Transverse colon (tissue), 4 donors: Measurements from ENCODE around the gene IPO8.

Source experiments
- EP300 ChIP-seq: sonication (generic); formaldehyde crosslinking; IDR thresholded peaks from one replicate; pipeline ENCODE4 v1.6.1; 2017; ENCODE audit warnings: antibody characterized with exemption, low read depth
- POLR2A ChIP-seq: fragments of 450-650 bp; IDR thresholded peaks from one replicate; pipeline ENCODE4 v1.6.1; 2016; ENCODE audit warnings: antibody characterized with exemption, mild to moderate bottlenecking, moderate library complexity
- POLR2AphosphoS5 ChIP-seq, 3 donors: sonication (generic); formaldehyde crosslinking; IDR thresholded peaks; one replicate each; pipeline ENCODE4 v1.6.1; 2016; ENCODE audit warnings: antibody characterized with exemption in 3 of 3
- TF ChIP-seq, protein P1 (sequence below), 5 experiments: fragments of 200-600 bp in 3 of 5; fragments of 450-650 bp in 2 of 5; sonication (generic) in 3 of 5; IDR thresholded peaks; 1 replicate in 2 of 5; 2 replicates in 3 of 5; pipeline ENCODE4 v1.5.1; 2016 to 2017; ENCODE audit warnings: antibody characterized with exemption in 5 of 5, inconsistent platforms in 3 of 5, mild to moderate bottlenecking in 2 of 5, moderate library complexity in 1 of 5

DNA sequence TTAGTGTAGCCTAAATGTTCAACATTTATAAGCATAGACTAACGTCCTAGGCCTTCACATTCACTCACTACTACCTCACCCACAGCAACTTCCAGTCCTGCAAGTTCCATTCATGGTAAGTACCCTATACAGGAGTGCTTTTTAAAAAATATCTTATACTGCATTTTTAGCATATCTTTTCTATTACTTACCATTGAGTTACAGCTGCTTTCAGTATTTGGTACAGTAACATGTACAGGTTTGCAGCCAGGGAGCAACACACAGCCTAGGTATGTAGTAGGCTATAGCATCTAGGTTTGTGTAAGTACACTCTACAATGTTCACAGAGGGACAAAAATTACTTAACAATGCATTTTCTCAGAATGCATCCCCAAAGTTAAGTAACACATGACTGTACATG, 17.4 kb downstream of the IPO8 start:
- TF ChIP-seq, protein P1, sequence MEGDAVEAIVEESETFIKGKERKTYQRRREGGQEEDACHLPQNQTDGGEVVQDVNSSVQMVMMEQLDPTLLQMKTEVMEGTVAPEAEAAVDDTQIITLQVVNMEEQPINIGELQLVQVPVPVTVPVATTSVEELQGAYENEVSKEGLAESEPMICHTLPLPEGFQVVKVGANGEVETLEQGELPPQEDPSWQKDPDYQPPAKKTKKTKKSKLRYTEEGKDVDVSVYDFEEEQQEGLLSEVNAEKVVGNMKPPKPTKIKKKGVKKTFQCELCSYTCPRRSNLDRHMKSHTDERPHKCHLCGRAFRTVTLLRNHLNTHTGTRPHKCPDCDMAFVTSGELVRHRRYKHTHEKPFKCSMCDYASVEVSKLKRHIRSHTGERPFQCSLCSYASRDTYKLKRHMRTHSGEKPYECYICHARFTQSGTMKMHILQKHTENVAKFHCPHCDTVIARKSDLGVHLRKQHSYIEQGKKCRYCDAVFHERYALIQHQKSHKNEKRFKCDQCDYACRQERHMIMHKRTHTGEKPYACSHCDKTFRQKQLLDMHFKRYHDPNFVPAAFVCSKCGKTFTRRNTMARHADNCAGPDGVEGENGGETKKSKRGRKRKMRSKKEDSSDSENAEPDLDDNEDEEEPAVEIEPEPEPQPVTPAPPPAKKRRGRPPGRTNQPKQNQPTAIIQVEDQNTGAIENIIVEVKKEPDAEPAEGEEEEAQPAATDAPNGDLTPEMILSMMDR (IDR thresholded peaks at IDR 0.05), result no peak
- TF ChIP-seq POLR2A (no peak), EP300 (no peak), POLR2AphosphoS5 (IDR thresholded peaks at IDR 0.05) (no peak)
